ENCODE measurements around the gene HMX1. TPM values are rescaled to one million over a fixed set of nuclear protein-coding genes. Genes with fewer than 3 reads are reported as not detected.

Gene HMX1
- total RNA-seq, 2 experiments from 2014 or later = not detected

GRCh38 chr4:8831221-8832112 is 40.2 kb downstream of the HMX1 start:
- CTCF ChIA-PET = no interaction called here
- POLR2A ChIA-PET = no interaction called here

DNA sequence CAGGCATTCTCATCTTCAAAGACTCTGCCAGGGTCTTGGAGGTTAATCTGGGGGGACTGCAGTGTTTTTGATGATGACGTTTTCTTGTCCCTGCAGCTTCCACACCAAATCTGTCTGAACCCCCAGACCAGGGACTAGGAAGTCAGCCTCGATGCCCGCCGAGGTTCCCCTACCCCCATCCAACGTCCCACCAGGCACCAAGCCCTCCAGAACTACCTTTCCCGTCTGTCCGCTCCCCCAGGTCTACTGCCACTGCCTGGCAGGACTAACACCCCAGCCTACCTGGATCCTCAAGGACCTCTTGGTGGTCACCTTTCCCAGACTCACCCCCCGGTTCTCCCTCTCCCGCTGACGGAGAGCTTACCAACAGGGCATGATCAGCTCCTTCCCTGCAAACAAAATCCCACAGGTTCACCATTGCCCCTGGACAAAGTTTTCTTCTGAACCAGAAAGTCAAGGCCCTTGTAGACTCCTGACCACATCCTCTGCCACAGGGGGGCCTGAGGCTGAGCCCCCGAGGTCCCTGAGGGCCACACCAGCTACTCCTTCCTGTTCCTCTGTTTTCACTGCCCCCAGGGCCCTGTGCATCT is 40.9 kb downstream of the HMX1 start:
- ChIA-PET POLR2A (no interaction called here), CTCF (no interaction called here)

- POLR2A ChIA-PET = no interaction called here
- CTCF ChIA-PET = no interaction called here
Observed at GRCh38 chr4:8830056-8830455, 41.6 kb downstream of the HMX1 start.

DNA sequence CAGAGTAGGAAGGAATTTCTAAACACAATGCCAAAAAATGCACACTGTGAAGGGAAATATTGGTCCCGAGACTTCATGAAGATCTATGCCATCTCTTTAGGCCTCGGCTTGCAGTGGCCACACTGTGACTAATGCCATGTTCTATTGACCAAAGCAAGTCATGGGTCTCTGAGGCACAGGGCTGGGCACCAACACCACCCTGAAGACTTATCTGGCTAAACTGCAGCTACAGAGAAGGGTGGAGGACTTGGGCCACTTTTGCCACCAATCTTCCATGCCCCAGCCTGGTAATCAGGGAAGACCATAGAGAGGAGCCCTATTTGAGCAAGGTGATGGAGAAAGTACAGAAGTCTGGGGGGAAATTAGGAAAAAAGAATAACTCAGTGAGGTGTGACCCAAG is 42.1 kb downstream of the HMX1 start:
- POLR2A ChIA-PET = no interaction called here

GRCh38 chr4:8828869-8829268 is 42.8 kb downstream of the HMX1 start:
- POLR2A ChIA-PET = no interaction called here
- CTCF ChIA-PET = no interaction called here

More for the DNA sequence above, 42.1 kb downstream of the HMX1 start:
- CTCF ChIA-PET = no interaction called here

DNA sequence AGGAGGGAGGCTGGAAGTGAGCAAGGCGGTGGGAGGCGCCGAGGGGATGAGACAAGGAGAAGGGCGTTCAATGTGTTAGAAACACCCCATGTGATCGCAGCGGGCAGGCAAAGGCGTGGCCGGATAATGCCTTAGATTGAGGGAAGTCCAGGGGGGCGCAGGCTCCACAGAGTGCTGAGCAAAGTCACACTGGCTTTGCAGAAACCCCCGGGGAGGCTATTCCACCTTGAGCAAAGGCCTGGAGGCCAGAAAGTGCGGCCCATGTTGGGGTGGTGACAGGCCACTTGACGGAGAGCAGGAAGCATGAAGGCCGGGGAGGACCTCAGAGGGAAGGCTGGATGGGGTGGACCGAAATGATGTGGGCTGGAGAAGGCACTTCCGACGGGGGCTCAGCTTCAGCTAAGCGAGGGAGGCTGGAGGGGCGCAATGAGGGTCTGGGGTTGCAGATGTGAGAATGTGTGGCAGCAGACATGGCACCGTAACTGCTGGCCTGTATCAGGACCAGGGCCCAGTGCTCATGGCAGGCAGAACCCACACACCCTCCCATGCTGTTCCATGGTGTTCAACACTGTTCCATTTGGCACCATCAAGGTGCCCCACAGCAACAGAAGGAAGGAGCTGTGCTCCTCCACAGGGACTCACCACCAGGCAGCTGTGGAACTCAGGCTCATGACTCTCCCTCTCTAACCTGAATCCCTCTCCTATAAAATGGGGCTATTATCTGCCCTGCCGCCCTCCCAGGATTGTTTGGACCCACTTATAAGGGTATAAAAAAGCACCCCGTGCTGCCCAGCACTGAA is 50.3 kb downstream of the HMX1 start:
- CTCF ChIA-PET = no interaction called here
- POLR2A ChIA-PET = no interaction called here

DNA sequence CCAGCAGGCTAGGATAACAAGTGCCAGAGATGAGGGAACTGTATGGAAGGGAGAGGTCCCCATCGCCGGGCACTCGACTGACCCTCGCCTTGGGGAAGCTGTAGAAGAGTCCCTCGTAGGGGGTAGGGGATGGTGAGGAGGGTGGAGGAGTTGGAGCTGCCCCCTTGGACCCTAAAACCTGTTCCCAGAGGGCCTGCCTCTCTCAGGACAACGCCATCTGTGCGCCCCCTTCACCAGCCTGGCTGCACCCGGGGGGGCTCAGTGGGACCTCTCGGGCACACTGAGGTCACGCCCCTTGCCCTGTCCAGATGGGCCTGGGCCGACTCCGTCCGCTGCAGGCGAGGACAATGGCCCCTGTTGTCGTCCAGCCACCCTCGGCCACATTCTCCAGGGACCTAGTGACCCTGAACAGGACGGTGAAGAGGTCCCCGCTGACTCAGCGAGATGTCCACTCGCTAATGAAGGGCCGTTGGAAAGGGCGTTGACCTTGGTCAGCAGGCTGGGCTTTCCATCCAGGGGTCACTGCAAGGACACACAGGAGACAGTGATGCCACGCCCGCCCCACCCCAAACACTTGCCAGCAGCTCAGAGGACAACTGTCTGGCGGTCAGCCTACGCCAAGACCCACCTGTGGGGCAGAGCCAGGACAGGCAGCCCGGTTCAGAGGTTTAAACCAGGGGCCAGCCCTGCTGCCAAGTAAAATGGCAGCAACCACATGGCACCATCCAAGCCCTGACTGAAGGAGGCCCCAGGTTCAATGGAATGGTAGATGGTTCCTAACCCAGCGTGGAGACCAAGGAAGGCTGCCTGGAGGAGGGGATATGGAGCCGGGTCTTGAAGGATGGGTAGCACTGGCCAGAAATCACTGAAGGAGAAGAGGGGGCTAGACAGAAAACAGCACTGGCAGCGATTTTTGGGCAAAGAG is 51.2 kb downstream of the HMX1 start:
- ChIA-PET CTCF (no interaction called here), POLR2A (no interaction called here)

- CTCF ChIA-PET = no interaction called here
- POLR2A ChIA-PET = no interaction called here
Observed at GRCh38 chr4:8819473-8820177, 52.0 kb downstream of the HMX1 start.

- ChIA-PET POLR2A (no interaction called here), CTCF (no interaction called here)
Observed at GRCh38 chr4:8819019-8819418, 52.6 kb downstream of the HMX1 start.

- CTCF ChIA-PET = no interaction called here
- POLR2A ChIA-PET = no interaction called here
Observed at GRCh38 chr4:8818063-8818881, 53.4 kb downstream of the HMX1 start.

DNA sequence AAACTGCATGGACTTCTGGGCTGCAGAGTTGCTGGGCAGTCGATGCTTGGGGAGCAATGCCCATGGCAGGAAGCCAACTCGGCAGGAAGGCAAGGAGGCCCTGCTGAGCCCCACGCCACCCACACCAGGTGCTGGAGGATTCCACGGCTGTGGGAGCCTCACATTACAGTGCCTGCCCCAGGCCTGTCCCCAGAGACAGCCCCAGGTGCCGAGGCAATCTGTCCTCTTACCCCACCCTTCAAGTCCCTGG is 53.9 kb downstream of the HMX1 start:
- ChIA-PET POLR2A (no interaction called here), CTCF (no interaction called here)

DNA sequence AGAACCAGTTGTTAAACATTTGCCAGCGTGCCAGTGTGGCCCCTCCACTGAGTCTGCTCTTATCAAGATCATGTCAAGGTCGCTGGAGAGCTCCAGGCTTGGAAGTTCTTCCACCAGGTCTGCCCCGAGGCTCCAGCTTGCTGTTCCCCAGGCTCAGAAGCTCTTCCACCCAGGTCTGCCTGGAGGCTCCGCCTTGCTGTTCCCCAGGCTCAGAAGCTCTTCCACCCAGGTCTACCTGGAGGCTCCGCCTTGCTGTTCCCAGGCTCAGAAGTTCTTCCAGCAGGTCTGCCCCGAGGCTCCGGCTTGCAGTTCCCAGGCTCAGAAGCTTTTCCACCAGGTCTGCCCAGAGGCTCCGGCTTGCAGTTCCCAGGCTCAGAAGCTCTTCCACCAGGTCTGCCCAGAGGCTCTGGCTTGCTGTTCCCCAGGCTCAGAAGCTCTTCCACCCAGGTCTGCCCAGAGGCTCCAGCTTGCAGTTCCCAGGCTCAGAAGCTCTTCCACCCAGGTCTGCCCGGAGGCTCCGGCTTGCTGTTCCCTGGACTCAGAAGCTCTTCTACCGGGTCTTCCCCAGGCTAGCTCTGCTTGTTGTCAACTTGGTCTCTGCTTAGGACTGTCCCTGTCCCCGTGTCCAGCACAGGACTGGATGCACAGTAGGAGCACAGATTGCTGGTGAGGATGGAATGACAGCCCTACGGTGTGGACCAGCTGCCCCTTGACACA is 54.4 kb downstream of the HMX1 start:
- CTCF ChIA-PET = no interaction called here
- POLR2A ChIA-PET = no interaction called here
